ENCODE measurements around the gene NUP214.

GRCh38 chr9:131218370-131218769 is 93.0 kb downstream of the NUP214 start:
- TF ChIP-seq CTCF (IDR thresholded peaks at IDR 0.05) = no peak
- no peak for TF ChIP-seq POLR2A (IDR thresholded peaks at IDR 0.05)

Data from adrenal gland (tissue), 5 donors.